ENCODE data around the gene SCCPDH. TPM values are rescaled to one million over a fixed set of nuclear protein-coding genes. Genes with fewer than 3 reads are reported as not detected.

The SCCPDH gene
- total and polyA plus RNA-seq, 2 of the 13 experiments (the other 11 are each of a cell fraction or from before 2014, with no cell fraction given): 36.7 to 62.3 TPM

GRCh38 chr1:246724016-246724730 is at the start of gene SCCPDH (continued):
- TF ChIP-seq PRDM4 (CRISPR knock-in tag; IDR thresholded peaks at IDR 0.05; ENCODE audit: borderline replicate concordance): no peak
- TF ChIP-seq HIVEP1 (CRISPR knock-in tag; IDR thresholded peaks at IDR 0.05): peak; percentile 56; the same call in 1 of the 2 replicates
- no peak for TF ChIP-seq NCOR1 (IDR thresholded peaks at IDR 0.05; ENCODE audit: borderline replicate concordance, low read length)
- TF ChIP-seq ZNF703 (CRISPR knock-in tag; IDR thresholded peaks at IDR 0.05; ENCODE audit: borderline replicate concordance): no peak
- no peak for TF ChIP-seq ZNF737 (CRISPR knock-in tag; IDR thresholded peaks at IDR 0.05; ENCODE audit: borderline replicate concordance)
- no peak for TF ChIP-seq SP140L (CRISPR knock-in tag; IDR thresholded peaks at IDR 0.05; ENCODE audit: borderline replicate concordance)
- TF ChIP-seq TCF7L2 (IDR thresholded peaks at IDR 0.05; ENCODE audit: low read depth, low read length): no peak
- TF ChIP-seq ZNF121 (CRISPR knock-in tag; IDR thresholded peaks at IDR 0.05): no peak
- peak; percentile 53; the same call in 1 of the 2 replicates for TF ChIP-seq CCDC6 (CRISPR knock-in tag; IDR thresholded peaks at IDR 0.05)
- TF ChIP-seq ZNF770 (CRISPR knock-in tag; IDR thresholded peaks at IDR 0.05): peak; percentile 50; the same call in 1 of the 2 replicates
- no peak; the same call in 1 of the 2 replicates for TF ChIP-seq IRF9 (CRISPR knock-in tag; IDR thresholded peaks at IDR 0.05; ENCODE audit: borderline replicate concordance)
- no peak for TF ChIP-seq ZNF619 (CRISPR knock-in tag; IDR thresholded peaks at IDR 0.05)
- no peak for TF ChIP-seq ZNF512 (CRISPR knock-in tag; IDR thresholded peaks at IDR 0.05)
- TF ChIP-seq SMARCE1 (IDR thresholded peaks at IDR 0.05; ENCODE audit: borderline replicate concordance): no peak
- TF ChIP-seq ZNF691 (CRISPR knock-in tag; IDR thresholded peaks at IDR 0.05; ENCODE audit: borderline replicate concordance, low read depth): no peak
- TF ChIP-seq FOSL2 (CRISPR knock-in tag; IDR thresholded peaks at IDR 0.05): no peak
- peak; percentile 87 for TF ChIP-seq REPIN1 (CRISPR knock-in tag; IDR thresholded peaks at IDR 0.05; ENCODE audit: borderline replicate concordance, low read depth)
- TF ChIP-seq E2F2 (CRISPR knock-in tag; IDR thresholded peaks at IDR 0.05; ENCODE audit: borderline replicate concordance): peak; percentile 53; the same call in 1 of the 2 replicates
- TF ChIP-seq FOXP1 (IDR thresholded peaks at IDR 0.05): no peak
- no peak for TF ChIP-seq FOXP1 (CRISPR knock-in tag; IDR thresholded peaks at IDR 0.05)

All from HepG2 (cell line).